IMR-90 (cell line): ENCODE data around the gene AKT3. TPM values are rescaled to one million over a fixed set of nuclear protein-coding genes. Genes with fewer than 3 reads are reported as not detected.

Experiments used
- ATAC-seq: fragments of 200-7000 bp; cut with Tn5 transposase; 2 replicates; pipeline ENCODE4 v1.9.1; 2020; ENCODE audit warnings: low read depth, mild to moderate bottlenecking, moderate library complexity
- BruUV-seq: library from RNA; stranded (reverse); fragments of 400-500 nt; replicated peaks from 2 replicates; lab custom pipeline; 2021; lab: Mats Ljungman, UMichigan
- CTCF ChIA-PET: fragments of 300-600 bp; formaldehyde crosslinking; extraction: SDS; loops from one replicate; lab custom pipeline; 2021; ENCODE audit warnings: antibody characterized with exemption; lab: Yijun Ruan, JAX
- POLR2A ChIA-PET: fragments of 300-600 bp; sonication (Branson Sonifier 250); formaldehyde crosslinking; loops from one replicate; lab custom pipeline; 2022; ENCODE audit warnings: antibody characterized with exemption; ENCODE audit not compliant: unreplicated experiment; lab: Charles Lee
- DNase-seq: peaks from one replicate; pipeline ENCODE4 v3.0.0; 2013
- H2AFZ ChIP-seq: replicated peaks from 2 replicates; pipeline ENCODE3; 2013; ENCODE audit warnings: low read length, mild to moderate bottlenecking; ENCODE audit not compliant: poor library complexity
- H2AK5ac ChIP-seq: 2 replicates; pipeline ENCODE4 v1.6.1; 2013; ENCODE audit warnings: low read depth, low read length, inconsistent platforms
- H2AK9ac ChIP-seq: replicated peaks from 2 replicates; pipeline ENCODE3; 2013; ENCODE audit warnings: mild to moderate bottlenecking, low read depth, low read length, moderate library complexity; ENCODE audit not compliant: poor library complexity
- H2BK120ac ChIP-seq: 2 replicates; pipeline ENCODE4 v1.6.1; 2013; ENCODE audit warnings: low read depth, low read length, inconsistent platforms
- H2BK15ac ChIP-seq: 3 replicates; pipeline ENCODE4 v1.6.1; 2013; ENCODE audit warnings: low read depth, low read length, inconsistent platforms
- H2BK20ac ChIP-seq: 2 replicates; pipeline ENCODE4 v1.6.1; 2013; ENCODE audit warnings: low read depth, mild to moderate bottlenecking, inconsistent platforms, low read length, moderate library complexity
- H2BK5ac ChIP-seq: 2 replicates; pipeline ENCODE4 v1.6.1; 2013; ENCODE audit warnings: mild to moderate bottlenecking, low read depth, low read length, inconsistent platforms; ENCODE audit not compliant: poor library complexity, severe bottlenecking
- H3K14ac ChIP-seq: replicated peaks from 2 replicates; pipeline ENCODE4 v1.6.1; 2013; ENCODE audit warnings: low read depth, low read length, inconsistent platforms
- H3K18ac ChIP-seq: 2 replicates; pipeline ENCODE4 v1.6.1; 2013; ENCODE audit warnings: low read depth, low read length, control low read depth
- H3K23ac ChIP-seq: 2 replicates; pipeline ENCODE4 v1.6.1; 2013; ENCODE audit warnings: low read depth, low read length, inconsistent platforms
- H3K27ac ChIP-seq: 2 replicates; pipeline ENCODE4 v1.5.1; 2013; ENCODE audit warnings: mild to moderate bottlenecking, control low read depth, low read length; ENCODE audit not compliant: insufficient read depth
- H3K27me3 ChIP-seq: 2 replicates; pipeline ENCODE4 v1.6.1; 2013; ENCODE audit warnings: low read length; ENCODE audit not compliant: control insufficient read depth, insufficient read depth
- H3K36me3 ChIP-seq: 2 replicates; pipeline ENCODE4 v1.6.1; 2013; ENCODE audit warnings: low read length, mixed read lengths; ENCODE audit not compliant: control insufficient read depth, insufficient read depth
- H3K4ac ChIP-seq: 2 replicates; pipeline ENCODE4 v1.6.1; 2013; ENCODE audit warnings: low read depth, low read length, inconsistent platforms
- H3K4me1 ChIP-seq: 2 replicates; pipeline ENCODE4 v1.6.1; 2013; ENCODE audit warnings: low read length, mixed read lengths; ENCODE audit not compliant: control insufficient read depth, insufficient read depth
- H3K4me2 ChIP-seq: 2 replicates; pipeline ENCODE4 v1.6.1; 2013; ENCODE audit warnings: low read depth, mild to moderate bottlenecking, control low read depth, low read length, moderate library complexity
- H3K4me3 ChIP-seq: 2 replicates; pipeline ENCODE4 v1.5.1; 2013; ENCODE audit warnings: low read depth, mild to moderate bottlenecking, control low read depth, low read length, moderate library complexity; ENCODE audit not compliant: insufficient read depth
- H3K56ac ChIP-seq: 2 replicates; pipeline ENCODE4 v1.6.1; 2013; ENCODE audit warnings: low read length, inconsistent platforms; ENCODE audit not compliant: insufficient read depth; ENCODE audit errors: extremely low read depth
- H3K79me1 ChIP-seq, 2 experiments: 2 replicates each; pipeline ENCODE4 v1.6.1; 2013; ENCODE audit warnings: low read length in 2 of 2, inconsistent platforms in 1 of 2, low read depth in 1 of 2
- H3K9ac ChIP-seq: 2 replicates; pipeline ENCODE4 v1.6.1; 2013; ENCODE audit warnings: low read depth, low read length, control low read depth
- H3K9me1 ChIP-seq: 2 replicates; pipeline ENCODE4 v1.6.1; 2013; ENCODE audit warnings: low read length, inconsistent platforms; ENCODE audit not compliant: insufficient read depth
- H3K9me3 ChIP-seq: 2 replicates; pipeline ENCODE4 v1.6.1; 2013; ENCODE audit warnings: low read length; ENCODE audit not compliant: control insufficient read depth, insufficient read depth
- H4K20me1 ChIP-seq: 2 replicates; pipeline ENCODE4 v1.6.1; 2013; ENCODE audit warnings: low read length, inconsistent platforms; ENCODE audit not compliant: insufficient read depth
- H4K5ac ChIP-seq: 2 replicates; pipeline ENCODE4 v1.6.1; 2013; ENCODE audit warnings: mild to moderate bottlenecking, low read depth, low read length, control low read depth
- H4K8ac ChIP-seq, 2 experiments: 2 replicates each; pipeline ENCODE4 v1.6.1; 2013; ENCODE audit warnings: low read depth in 2 of 2, low read length in 2 of 2, control low read depth in 1 of 2, inconsistent platforms in 1 of 2
- H4K91ac ChIP-seq: 2 replicates; pipeline ENCODE4 v1.6.1; 2013; ENCODE audit warnings: low read depth, low read length, inconsistent platforms; ENCODE audit not compliant: insufficient read depth
- CEBPB ChIP-seq: IDR thresholded peaks from 2 replicates; pipeline ENCODE4 v1.6.1; 2012; ENCODE audit warnings: low read depth, low read length, improper control_type of control experiment
- CHD1 ChIP-seq: IDR thresholded peaks from 2 replicates; pipeline ENCODE4 v1.6.1; 2012; ENCODE audit warnings: low read depth, low read length, improper control_type of control experiment
- CTCF ChIP-seq: conservative IDR thresholded peaks from 2 replicates; pipeline ENCODE4 v1.5.1; 2012; ENCODE audit warnings: mild to moderate bottlenecking, low read depth, low read length, improper control_type of control experiment
- ELK1 ChIP-seq: fragments of 150-350 bp; IDR thresholded peaks from 2 replicates; pipeline ENCODE4 v1.6.1; 2016; ENCODE audit warnings: low read depth, mild to moderate bottlenecking, low read length, moderate library complexity, borderline replicate concordance
- FOS ChIP-seq: fragments of 150-350 bp; IDR thresholded peaks from 2 replicates; pipeline ENCODE4 v1.6.1; 2016; ENCODE audit warnings: low read depth, low read length
- MAFK ChIP-seq: IDR thresholded peaks from 2 replicates; pipeline ENCODE4 v1.6.1; 2012; ENCODE audit warnings: low read depth, low read length, improper control_type of control experiment
- MAZ ChIP-seq: IDR thresholded peaks from 2 replicates; pipeline ENCODE4 v1.6.1; 2012; ENCODE audit warnings: low read depth, mild to moderate bottlenecking, low read length, improper control_type of control experiment, moderate library complexity, borderline replicate concordance
- MXI1 ChIP-seq: IDR thresholded peaks from 2 replicates; pipeline ENCODE4 v1.6.1; 2012; ENCODE audit warnings: low read depth, mild to moderate bottlenecking, low read length, moderate library complexity, borderline replicate concordance
- NFE2L2 ChIP-seq: fragments of 150-350 bp; IDR thresholded peaks from 2 replicates; pipeline ENCODE4 v1.6.1; 2016; ENCODE audit warnings: low read depth, mild to moderate bottlenecking, low read length
- POLR2A ChIP-seq: IDR thresholded peaks from 2 replicates; pipeline ENCODE4 v1.6.1; 2012; ENCODE audit warnings: mild to moderate bottlenecking, low read depth, low read length
- RFX5 ChIP-seq: IDR thresholded peaks from 2 replicates; pipeline ENCODE4 v1.8.0; 2012; ENCODE audit warnings: low read depth, mild to moderate bottlenecking, low read length, moderate library complexity
- SMC3 ChIP-seq: fragments of 150-350 bp; IDR thresholded peaks from 2 replicates; pipeline ENCODE4 v1.6.1; 2016; ENCODE audit warnings: low read depth, mild to moderate bottlenecking, antibody characterized with exemption, low read length, moderate library complexity
- USF2 ChIP-seq: fragments of 150-350 bp; IDR thresholded peaks from 2 replicates; pipeline ENCODE4 v1.6.1; 2017; ENCODE audit warnings: mild to moderate bottlenecking, antibody characterized with exemption, low read length, low read depth
- WGBS, 2 experiments: methylation state at CpG; one replicate each; pipeline versions ENCODE4 v1.1.5 to v1.1.7; 2013; ENCODE audit warnings: missing lambda C conversion rate in 2 of 2; ENCODE audit not compliant: insufficient read length in 1 of 2; ENCODE audit errors: extremely low coverage in 2 of 2; 5-methylcytosine and 5-hydroxymethylcytosine counted together
- dilution Hi-C: fragments of 300-500 bp; cut with HindIII; formaldehyde crosslinking; loops from one replicate; pipeline ENCODE4 v1.14.3; 2018; ENCODE audit warnings: low sequenced_read_pairs; ENCODE audit not compliant: unreplicated experiment
- in situ Hi-C: fragments of 300-500 bp; cut with MboI; formaldehyde crosslinking; loops from 3 replicates; pipeline ENCODE4 v1.14.3; 2019; ENCODE audit warnings: low sequenced_read_pairs, inconsistent platforms, mixed read lengths
- intact Hi-C: fragments of 100-400 bp; cut with micrococcal nuclease; formaldehyde crosslinking; loops from 2 replicates; pipeline ENCODE4 v1.10.0; 2022
- polyA plus RNA-seq, 3 experiments: library from polyadenylated mRNA; depleted of rRNA; stranded (reverse); fragments of >200 nt; gene quantifications; 2 replicates each; pipeline ENCODE4 v1.2.3, GENCODE V29; 2012; ENCODE audit warnings: low replicate concordance in 1 of 3
- total RNA-seq: library from RNA; depleted of rRNA; stranded (reverse); fragments of >200 nt; gene quantifications from 2 replicates; pipeline ENCODE4 v1.2.3, GENCODE V29; 2012

The AKT3 gene
- total and polyA plus RNA-seq, 2 of the 4 experiments (the other 2 are of a cell fraction), result 15.2 to 19.4 TPM

- TF ChIP-seq CHD1, result no peak
Observed at GRCh38 chr1:243730487-243731150, 119.4 kb downstream of the AKT3 start (continued).

GRCh38 chr1:243729956-243730355 is 120.1 kb downstream of the AKT3 start:
- Histone ChIP-seq H3K23ac (no peak overlapping the region), H2AK9ac (no peak overlapping the region), H3K4me3 (no peak overlapping the region), H3K27ac (no peak overlapping the region), H2BK120ac (no peak overlapping the region), H4K8ac (no peak overlapping the region), H3K27me3 (no peaks in the 10 kb centered on the region), H3K9me1 (0 out of 2 replicates have a peak, but pooled peaks cover 3% of the 10 kb centered on the region), H3K79me1 (peaks cover 31 to 55% of the 10 kb centered on the region in 2 experiments), H3K4ac (no peak overlapping the region), H3K36me3 (peaks cover 10% of the 10 kb centered on the region), H3K9me3 (no peaks in the 10 kb centered on the region), H4K91ac (no peak overlapping the region), H3K4me1 (peaks cover 3% of the 10 kb centered on the region; the same call in 1 of the 2 replicates), H3K14ac (no peak overlapping the region), H4K5ac (no peak overlapping the region), H3K4me2 (no peak overlapping the region), H4K20me1 (peaks cover 3% of the 10 kb centered on the region), H2BK20ac (no peak overlapping the region), H3K9ac (no peak overlapping the region), H2BK15ac (no peak overlapping the region), H2AK5ac (no peak overlapping the region), H3K18ac (no peak overlapping the region), H3K56ac (no peak overlapping the region), H2AFZ (no peak overlapping the region), H2BK5ac (no peak overlapping the region)
- ChIA-PET POLR2A (interaction anchor here (0.6 kb wide), 1 partner anchor 21 kb away, joined by 4 read pairs; no protein-coding TSS in a partner anchor), CTCF (interaction anchor here (0.5 to 0.7 kb wide), 2 partner anchors 9 to 17 kb away, joined by 4 read pairs; no protein-coding TSS in a partner anchor)
- 100% methylated on average over 1 of the region's 3 CpGs; no CpG with 5 or more reads in 1 of the 2 experiments for WGBS, 2 experiments
- dilution Hi-C loops, result no loop called here
- DNase-seq, result no peak
- ATAC-seq, result no peak
- no TSS peak for BruUV-seq
- in situ Hi-C loops, result loop anchor here (25.0 kb wide), 1 partner anchor 532 kb away; no protein-coding TSS in a partner anchor
- intact Hi-C loops, result no loop called here
- TF ChIP-seq POLR2A (no peak), MXI1 (no peak), CEBPB (no peak), SMC3 (no peak), USF2 (no peak), MAFK (no peak), CTCF (no peak), FOS (no peak), MAZ (no peak), CHD1 (no peak), RFX5 (no peak), NFE2L2 (no peak), ELK1 (no peak)
